8988T (cell line): ENCODE results near the gene PGD.
"Not testable (repeated sequence)": the region's sequence is repeated elsewhere in the genome, so short reads cannot be mapped to it uniquely, and the experiment has no call there.

Experiments
- DNase-seq: peaks from one replicate; pipeline ENCODE4 v3.0.0; 2011

The PGD gene

GRCh38 chr1:10398734-10399443, at the start of gene PGD:
TSS of gene PGD (plus strand) at chr1:10399064. CDS start at chr1:10399118, 54 bp downstream.
- peak; percentile 91 for DNase-seq

DNA sequence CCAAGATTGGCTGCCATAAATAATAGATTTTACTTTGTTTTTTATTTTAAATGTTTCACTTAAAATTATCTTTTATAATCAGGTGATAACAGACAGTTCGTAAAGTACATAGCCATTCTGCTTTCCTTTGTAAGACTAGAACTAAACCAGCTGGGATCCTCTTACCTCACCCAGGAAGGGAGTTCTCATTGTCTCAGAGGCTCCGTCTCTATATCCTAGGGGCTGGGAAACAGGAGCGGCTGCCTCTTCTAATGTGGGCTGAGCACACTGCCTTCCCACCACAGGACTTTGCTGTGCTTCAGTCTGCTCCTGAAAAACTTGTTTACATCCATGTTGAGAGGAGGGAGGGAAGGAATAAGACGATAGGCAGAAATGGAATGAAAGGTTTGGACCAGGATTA, 45.6 kb upstream of the PGD start:
- no peak for DNase-seq

DNA sequence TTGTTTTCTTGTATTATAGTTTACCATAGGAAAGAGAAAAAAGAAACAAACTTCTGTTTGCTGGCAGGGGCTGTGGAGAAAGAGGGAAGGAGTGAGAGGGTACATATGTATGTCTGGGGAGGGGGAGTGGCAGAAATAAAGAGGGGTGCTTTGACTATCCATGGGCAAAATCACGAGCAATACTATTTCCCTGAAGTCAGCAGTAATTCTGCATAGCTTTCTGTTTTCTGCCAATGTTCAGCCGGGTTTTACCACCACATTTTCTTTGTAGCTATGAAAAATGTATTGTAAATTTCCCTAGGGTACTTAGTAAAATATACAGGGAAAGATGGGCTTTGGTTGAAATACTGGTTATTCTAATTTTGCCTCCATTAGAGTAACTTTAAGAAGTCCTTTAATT, 45.2 kb upstream of the PGD start:
- DNase-seq, result no peak

DNA sequence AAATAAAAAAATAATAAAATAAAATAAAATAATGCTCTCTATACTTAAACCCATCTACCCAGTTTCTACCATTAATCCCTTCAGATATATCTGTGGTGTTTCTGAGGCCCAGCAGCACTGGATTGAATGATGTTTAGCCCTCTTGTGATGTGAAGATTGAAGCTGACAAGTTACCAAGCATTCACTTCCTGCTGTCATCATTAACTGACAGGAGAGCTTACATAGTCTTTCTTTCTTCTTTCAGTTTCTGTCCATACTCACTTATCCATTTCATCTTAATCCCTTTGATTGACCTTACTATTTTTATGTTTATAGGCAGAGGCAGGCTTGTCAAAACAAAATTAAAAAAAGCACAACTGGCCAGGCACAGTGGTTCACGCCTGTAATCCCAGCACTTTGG, 38.8 kb upstream of the PGD start:
- no peak for DNase-seq

DNA sequence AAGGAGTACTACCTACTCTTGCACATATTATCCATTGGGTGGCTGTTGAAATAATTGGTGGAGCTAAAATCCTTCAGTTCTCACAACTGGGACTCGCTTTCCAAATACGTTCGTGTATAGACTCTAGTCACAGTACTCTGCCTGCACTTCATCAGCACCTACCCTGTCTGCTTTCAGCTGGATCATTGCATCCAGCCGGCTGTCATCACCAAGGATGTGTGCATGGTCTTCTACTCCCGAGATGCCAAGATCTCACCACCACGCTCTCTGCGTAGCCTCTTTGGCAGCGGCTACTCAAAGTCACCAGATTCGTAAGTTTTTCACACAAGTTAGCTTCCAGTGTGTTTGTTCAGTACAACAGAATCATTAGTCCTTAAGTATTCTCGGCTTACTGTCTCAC, 37.3 kb upstream of the PGD start:
- DNase-seq, result no peak

GRCh38 chr1:10368194-10368593, 30.7 kb upstream of the PGD start:
- DNase-seq, result no peak

- DNase-seq, result no peak
These were observed 24.4 kb upstream of the PGD start for GRCh38 chr1:10374442-10374860.

DNA sequence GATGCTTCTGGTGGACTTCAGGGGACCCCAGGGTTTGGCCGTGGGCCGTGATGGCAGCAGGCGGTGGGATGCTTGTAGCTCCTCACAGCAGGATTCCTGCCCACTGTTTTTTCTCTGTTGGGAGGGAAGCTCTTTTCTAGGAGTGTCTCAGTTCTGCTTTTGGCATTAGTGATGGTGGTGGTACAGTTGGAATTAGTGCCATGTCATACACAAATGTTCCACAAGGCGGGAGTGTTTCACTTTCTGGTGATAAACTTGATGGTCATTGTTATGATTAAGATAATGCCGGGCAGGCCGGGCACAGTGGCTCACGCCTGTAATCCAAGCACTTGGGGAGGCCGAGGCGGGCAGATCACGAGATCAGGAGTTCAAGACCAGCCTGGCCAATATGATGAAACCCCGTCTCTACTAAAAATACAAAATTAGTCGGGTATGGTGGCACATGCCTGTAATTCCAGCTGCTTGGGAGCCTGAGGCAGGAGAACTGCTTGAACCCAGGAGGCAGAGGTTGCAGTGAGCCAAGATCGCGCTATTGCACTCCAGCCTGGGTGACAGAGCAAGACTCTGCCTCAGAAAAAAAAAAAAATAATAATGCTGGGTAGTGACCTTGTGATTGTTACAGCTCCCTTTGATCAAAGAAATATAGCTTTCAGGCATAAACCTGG, 21.4 kb upstream of the PGD start:
- not testable (repeated sequence) for DNase-seq

DNA sequence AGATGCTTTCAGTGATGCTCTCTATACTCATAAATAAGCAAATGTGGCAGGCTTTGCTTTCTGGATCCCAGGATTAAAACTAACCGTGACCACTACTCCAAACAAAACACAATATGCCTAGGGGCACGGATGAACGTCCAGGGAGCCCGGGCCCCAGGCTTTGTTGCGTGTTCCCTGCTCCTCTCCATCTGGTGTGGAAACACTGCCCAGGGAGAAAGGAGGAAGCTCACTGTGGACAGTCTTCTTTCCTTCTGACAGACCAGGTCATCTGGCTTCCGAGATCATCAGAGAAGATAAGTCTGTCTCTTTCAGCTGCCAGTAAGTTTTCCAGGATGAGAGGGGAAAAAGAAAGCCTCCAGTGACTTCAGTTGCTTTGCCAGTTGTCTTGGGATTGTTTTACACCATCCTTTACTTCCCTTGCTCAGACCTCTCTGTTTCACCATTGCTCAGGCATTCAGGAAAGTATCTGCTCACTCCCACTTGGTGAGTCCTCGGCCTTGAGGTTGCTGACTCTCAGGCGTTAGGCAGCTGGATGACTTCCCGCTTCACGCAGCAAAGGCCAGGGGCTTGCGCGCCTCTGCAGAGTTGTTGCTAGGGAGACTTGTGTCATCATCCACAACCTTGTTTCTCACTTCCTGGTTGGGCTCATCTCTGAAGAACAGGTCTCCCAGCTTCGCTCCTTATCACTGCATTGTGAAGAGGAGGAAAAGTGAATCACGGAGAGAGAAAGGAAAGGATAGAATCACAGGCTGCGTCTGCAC, 20.6 kb upstream of the PGD start:
- DNase-seq, result no peak

GRCh38 chr1:10379101-10379620, 19.7 kb upstream of the PGD start:
- no peak for DNase-seq

DNA sequence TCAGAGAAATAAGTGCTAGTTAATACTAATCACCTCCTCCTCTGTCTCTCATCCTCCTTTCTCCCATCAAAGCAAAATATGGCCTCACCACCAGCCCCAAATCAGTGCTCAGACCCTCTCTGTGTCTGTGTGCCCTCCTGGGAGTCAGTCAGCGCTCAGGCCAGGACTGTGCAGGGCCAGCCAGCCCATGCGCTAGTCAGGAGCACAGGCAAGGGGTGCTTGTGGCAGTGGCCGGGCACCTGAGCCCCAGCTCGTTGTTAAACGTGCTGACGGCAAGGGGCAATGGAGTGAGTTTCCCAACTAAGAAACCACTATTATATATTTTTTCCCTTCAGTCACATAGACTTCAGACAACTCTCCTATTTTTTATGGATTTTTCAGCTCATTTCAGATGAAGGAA, 19.2 kb upstream of the PGD start:
- DNase-seq, result no peak

DNA sequence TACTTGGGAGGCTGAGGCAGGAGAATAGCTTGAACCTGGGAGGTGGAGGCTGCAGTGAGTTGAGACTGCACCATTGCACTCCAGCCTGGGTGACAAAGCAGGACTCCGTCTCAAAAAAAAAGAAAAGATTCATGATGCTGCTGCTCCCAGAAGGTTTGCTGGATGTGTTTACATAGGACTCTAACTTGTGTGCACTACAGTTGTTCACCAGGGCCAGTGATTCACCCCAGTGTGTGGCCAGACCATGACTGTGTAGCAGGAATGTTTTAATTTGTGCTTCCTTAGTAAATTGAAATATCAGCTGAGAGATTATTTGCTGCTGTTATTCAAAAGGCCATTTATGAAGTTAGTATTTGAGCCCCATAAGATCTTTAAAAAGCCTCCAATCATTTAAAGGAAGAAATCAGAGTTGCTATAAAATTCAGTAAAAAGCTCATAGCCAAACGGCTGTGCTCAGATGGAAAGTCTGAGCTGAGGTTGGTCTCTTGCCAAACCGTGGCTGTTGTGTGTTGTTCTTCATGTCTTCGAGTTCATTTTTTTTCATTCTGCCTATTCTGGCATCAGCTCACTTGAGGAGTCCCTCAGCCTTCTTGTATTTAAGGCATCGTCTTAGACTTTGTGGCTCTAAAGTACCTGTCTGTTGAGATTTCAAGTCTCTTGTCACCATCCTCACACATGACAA, 18.1 kb upstream of the PGD start:
- DNase-seq, result no peak

DNA sequence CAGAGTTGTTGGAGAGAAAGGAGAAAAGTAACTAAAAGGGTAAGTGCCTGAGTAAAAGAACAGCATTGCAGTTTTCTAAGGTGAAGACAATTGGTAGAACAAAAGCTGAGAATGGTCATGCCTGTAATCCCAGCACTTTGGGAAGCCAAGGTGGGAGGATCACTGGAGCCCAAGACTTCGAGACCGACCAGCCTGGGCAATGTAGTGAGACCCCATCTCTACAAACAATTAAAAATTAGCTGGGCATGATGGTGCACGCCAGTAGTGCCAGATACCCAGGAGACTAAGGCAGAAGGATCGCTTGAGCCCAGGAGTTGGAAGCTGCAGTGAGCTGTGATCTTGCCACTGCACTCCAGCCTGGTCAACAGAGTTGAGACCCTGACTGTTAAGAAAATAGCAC, 15.2 kb upstream of the PGD start:
- DNase-seq, result no peak

GRCh38 chr1:10384219-10384618, 14.6 kb upstream of the PGD start:
- no peak for DNase-seq

- no peak for DNase-seq
These were observed 11.8 kb upstream of the PGD start for GRCh38 chr1:10386761-10387676.

DNA sequence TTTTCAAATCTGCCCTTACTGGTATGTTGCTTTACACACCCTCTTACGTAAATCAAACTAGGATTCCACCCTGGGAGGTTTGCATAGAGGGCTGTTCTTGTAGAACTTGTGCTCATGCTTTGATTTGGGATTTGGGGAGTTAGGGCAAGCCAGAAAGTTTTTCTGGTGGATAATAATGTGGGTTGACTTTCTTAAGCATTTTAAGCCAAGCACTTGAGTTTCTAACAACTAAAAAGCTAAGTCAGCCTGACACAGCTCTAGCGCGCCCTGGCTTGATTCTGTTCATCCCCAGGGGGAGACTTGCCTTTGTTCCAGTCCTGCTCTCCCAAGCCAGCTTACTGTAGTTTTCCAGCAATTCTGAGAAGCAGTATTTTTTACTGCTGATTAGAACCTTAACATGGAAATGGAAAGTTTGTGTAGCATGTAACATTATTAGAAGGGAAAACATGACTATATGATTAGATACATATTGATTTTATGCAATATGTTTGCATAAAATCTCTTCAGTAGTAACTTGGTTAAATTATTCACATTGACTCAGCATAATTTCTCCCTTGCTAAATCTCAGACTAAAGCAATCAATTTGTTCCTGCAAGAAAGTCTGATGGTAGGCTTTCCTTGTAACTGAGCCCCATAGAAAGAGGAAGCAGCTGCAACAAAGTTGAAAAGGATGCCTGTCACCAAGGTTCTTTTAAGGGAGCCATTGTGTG, 11.0 kb upstream of the PGD start:
- DNase-seq, result no peak

- no peak for DNase-seq
These were observed 10.5 kb upstream of the PGD start for GRCh38 chr1:10388387-10388715.

DNA sequence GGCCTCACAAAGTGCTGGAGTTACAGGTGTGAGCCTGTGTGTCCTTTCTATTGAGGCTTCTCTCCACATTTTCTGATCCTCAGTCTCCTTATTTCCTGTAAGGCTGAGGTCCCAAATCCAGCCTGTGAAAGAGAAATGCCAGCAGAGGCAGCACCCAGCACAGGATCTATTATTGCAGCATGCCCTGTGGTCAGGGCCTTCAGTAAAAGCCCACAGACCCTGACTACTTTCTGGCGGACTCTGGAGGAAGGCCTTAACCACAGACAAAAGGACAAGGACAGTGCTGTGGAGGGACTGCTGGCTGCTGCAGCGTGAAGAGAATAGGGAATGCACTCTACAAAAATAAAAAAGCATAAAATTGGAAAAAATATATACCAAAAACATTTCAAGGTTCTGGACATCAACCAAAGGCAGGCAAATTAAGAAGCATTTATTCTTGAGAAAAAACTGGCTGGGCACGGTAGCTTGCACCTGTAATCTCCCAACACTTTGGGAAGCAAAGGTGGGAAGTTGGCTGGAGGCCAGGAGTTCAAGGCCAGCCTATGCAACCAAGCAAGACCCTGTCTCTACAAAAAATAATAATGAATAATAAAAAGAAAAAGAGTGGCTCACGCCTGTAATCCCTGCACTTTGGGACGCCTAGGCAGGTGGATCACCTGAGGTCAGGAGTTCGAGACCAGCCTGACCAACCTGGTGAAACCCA, 9.4 kb upstream of the PGD start:
- DNase-seq, result no peak

DNA sequence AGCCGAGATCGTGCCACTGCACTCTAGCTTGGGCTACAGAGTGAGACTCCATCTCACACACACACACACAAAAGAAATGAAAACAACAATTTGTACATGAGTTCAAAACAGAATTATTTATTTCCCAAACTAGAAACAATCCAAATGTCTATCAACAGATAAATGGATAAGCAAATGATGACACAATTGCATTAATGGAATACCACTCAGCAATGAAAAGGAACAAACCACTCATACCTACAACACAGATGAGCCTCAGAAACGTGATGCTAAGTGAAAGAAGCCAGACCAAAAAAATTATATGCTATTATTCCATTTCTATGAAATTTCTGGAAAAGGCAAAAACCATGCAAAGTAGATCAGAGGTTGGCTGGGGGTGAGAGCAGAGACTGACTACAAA, 2.0 kb upstream of the PGD start:
- DNase-seq, result no peak

DNA sequence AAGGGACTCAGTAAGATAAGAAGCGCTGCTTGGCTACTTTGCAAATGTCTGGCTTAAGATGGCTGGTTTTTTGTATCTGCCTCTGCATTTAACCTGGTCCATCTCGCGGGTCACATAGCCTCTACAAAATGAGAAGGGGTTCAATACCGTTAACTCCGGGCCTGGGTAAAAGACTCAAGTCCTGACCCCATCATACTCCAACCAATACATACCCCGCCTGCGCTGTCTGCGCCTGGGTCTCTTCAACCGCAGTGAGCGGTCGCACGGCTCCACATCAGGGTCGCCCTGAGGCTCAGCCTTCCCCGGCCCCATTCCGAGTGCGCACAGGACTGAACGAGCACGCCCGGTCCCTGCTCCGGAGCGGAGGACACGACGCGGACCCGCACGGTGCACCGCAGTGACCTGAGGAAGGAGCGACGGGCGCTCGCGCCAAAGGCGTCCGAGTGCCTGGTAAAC, 558 bp upstream of the PGD start:
- no peak for DNase-seq

DNA sequence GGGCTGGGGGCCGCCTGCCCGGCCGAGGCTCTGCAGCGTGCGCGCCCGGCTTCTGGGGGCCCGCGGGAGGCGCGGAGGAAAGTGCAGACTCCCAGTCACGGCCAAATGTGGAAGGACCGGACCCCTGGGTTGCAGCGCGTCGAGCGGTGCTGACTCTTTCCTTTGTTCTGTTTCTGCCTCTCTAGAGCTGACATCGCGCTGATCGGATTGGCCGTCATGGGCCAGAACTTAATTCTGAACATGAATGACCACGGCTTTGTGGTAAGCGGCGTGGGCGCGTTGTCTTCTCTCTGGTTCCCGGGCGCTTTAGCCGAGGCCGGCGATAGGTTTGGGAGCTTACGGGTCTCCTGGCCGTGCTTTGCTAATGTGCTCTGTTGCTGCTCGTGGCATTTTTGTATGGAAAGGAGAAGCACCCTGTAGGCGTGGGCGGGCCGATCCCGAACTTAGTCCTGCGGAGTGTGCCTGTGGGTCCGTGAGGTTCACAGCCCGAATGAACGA, 629 bp downstream of the PGD start:
- DNase-seq, result no peak
